ENCODE measurements around the gene RAD23A.
A peak's percentile ranks its signal among the peaks of the same experiment; 100 is the strongest.
"Not testable (repeated sequence)": the region's sequence is repeated elsewhere in the genome, so short reads cannot be mapped to it uniquely, and the experiment has no call there.

Gene RAD23A

GRCh38 chr19:12954612-12954962, 8.9 kb downstream of the RAD23A start:
- Histone ChIP-seq H3K27me3 (ENCODE audit: control insufficient read depth in 1 of 2, insufficient read depth in 1 of 2, low read length in 2 of 2) (no peaks in the 10 kb centered on the region), H3K4me2 (ENCODE audit: low read length, poor library complexity, severe bottlenecking) (no peak overlapping the region), H2BK12ac (ENCODE audit: low read length in 2 of 2) (no peak overlapping the region), H3K18ac (ENCODE audit: low read depth in 1 of 2, low read length in 2 of 2) (no peak overlapping the region), H2BK15ac (ENCODE audit: low read depth, poor library complexity, severe bottlenecking) (no peak overlapping the region), H3K9me3 (ENCODE audit: control insufficient read depth, low read length) (no peaks in the 10 kb centered on the region), H3K4me1 (ENCODE audit: control insufficient read depth, insufficient read depth, low read depth, low read length) (peaks cover 15% of the 10 kb centered on the region), H3K23ac (ENCODE audit: low read length in 2 of 2) (no peak overlapping the region), H3K14ac (ENCODE audit: low read length in 2 of 2) (no peak overlapping the region), H2AK5ac (ENCODE audit: low read length, severe bottlenecking) (no peak overlapping the region), H3K4ac (ENCODE audit: low read depth in 1 of 2, low read length in 2 of 2) (no peak overlapping the region), H2AFZ (ENCODE audit: low read depth, low read length) (no peak overlapping the region), H3K4me3 (ENCODE audit: insufficient read depth in 1 of 2, low read depth in 1 of 2, low read length in 2 of 2) (peak overlapping the region in 1 of 2 experiments; percentile 27), H3K36me3 (ENCODE audit: control insufficient read depth in 1 of 2, insufficient read depth in 2 of 2, low read depth in 1 of 2, low read length in 2 of 2) (peaks cover 46 to 52% of the 10 kb centered on the region in 2 experiments), H3K27ac (ENCODE audit: low read length, poor library complexity, severe bottlenecking) (no peak overlapping the region), H2BK5ac (ENCODE audit: low read depth, low read length, poor library complexity, severe bottlenecking) (no peak overlapping the region), H4K91ac (ENCODE audit: low read length) (no peak overlapping the region), H2BK120ac (ENCODE audit: low read depth, low read length) (no peak overlapping the region), H4K8ac (ENCODE audit: low read length) (no peak overlapping the region), H3K79me1 (replicated peaks; ENCODE audit: low read length, poor library complexity, severe bottlenecking) (peaks cover 9% of the 10 kb centered on the region), H3K9ac (ENCODE audit: low read length) (peak overlapping the region; percentile 80)
- DNase-seq, result no peak
- no CpG with 5 or more reads among the region's 1 CpG for WGBS

GRCh38 chr19:12955575-12955974, 9.9 kb downstream of the RAD23A start:
- H2BK5ac ChIP-seq (ENCODE audit: low read depth, low read length, poor library complexity, severe bottlenecking); H2BK15ac ChIP-seq (ENCODE audit: low read depth, poor library complexity, severe bottlenecking); DNase-seq; H3K27me3 ChIP-seq (ENCODE audit: control insufficient read depth in 1 of 2, insufficient read depth in 1 of 2, low read length in 2 of 2); H2BK120ac ChIP-seq (ENCODE audit: low read depth, low read length); H3K14ac ChIP-seq (ENCODE audit: low read length in 2 of 2); H2AK5ac ChIP-seq (ENCODE audit: low read length, severe bottlenecking); H3K18ac ChIP-seq (ENCODE audit: low read depth in 1 of 2, low read length in 2 of 2); H3K79me1 ChIP-seq (replicated peaks; ENCODE audit: low read length, poor library complexity, severe bottlenecking); H3K4ac ChIP-seq (ENCODE audit: low read depth in 1 of 2, low read length in 2 of 2); H3K27ac ChIP-seq (ENCODE audit: low read length, poor library complexity, severe bottlenecking); H2BK12ac ChIP-seq (ENCODE audit: low read length in 2 of 2); H2AFZ ChIP-seq (ENCODE audit: low read depth, low read length); H3K9me3 ChIP-seq (ENCODE audit: control insufficient read depth, low read length); H4K91ac ChIP-seq (ENCODE audit: low read length); H3K23ac ChIP-seq (ENCODE audit: low read length in 2 of 2); H4K8ac ChIP-seq (ENCODE audit: low read length): not testable (repeated sequence)
- WGBS, result 94% methylated on average over 6 of the region's 9 CpGs
- Histone ChIP-seq H3K4me3 (ENCODE audit: insufficient read depth in 1 of 2, low read depth in 1 of 2, low read length in 2 of 2) (peak overlapping the region in 1 of 2 experiments; percentile 93), H3K36me3 (ENCODE audit: control insufficient read depth in 1 of 2, insufficient read depth in 2 of 2, low read depth in 1 of 2, low read length in 2 of 2) (peaks cover 39 to 43% of the 10 kb centered on the region in 2 experiments), H3K4me1 (ENCODE audit: control insufficient read depth, insufficient read depth, low read depth, low read length) (peaks cover 15% of the 10 kb centered on the region), H3K4me2 (ENCODE audit: low read length, poor library complexity, severe bottlenecking) (peak overlapping the region; percentile 34), H3K9ac (ENCODE audit: low read length) (peak overlapping the region; percentile 91)

- no peak overlapping the region for H4K8ac ChIP-seq (ENCODE audit: low read length)
Observed at GRCh38 chr19:12955996-12956395, 10.3 kb downstream of the RAD23A start.

GRCh38 chr19:12956446-12957388, 11.1 kb downstream of the RAD23A start, which contains the start of gene GADD45GIP1:
GADD45GIP1 (minus strand) TSS chr19:12957223; CDS start chr19:12957212, 11 bp downstream.
- Histone ChIP-seq H3K9ac (ENCODE audit: low read length) (peak within 1 kb of the TSS; percentile 91), H4K8ac (ENCODE audit: low read length) (peak within 1 kb of the TSS; percentile 81), H3K18ac (ENCODE audit: low read depth in 1 of 2, low read length in 2 of 2) (peak within 1 kb of the TSS; percentile 91 to 94), H2BK5ac (ENCODE audit: low read depth, low read length, poor library complexity, severe bottlenecking) (peak within 1 kb of the TSS; percentile 90), H3K4me2 (ENCODE audit: low read length, poor library complexity, severe bottlenecking) (peak within 1 kb of the TSS; percentile 35), H3K79me1 (replicated peaks; ENCODE audit: low read length, poor library complexity, severe bottlenecking) (peaks cover 3% of the 10 kb centered on the region), H3K4me3 (ENCODE audit: insufficient read depth in 1 of 2, low read depth in 1 of 2, low read length in 2 of 2) (peak within 1 kb of the TSS; percentile 92 to 93), H4K91ac (ENCODE audit: low read length) (peak within 1 kb of the TSS; percentile 65), H2AFZ (ENCODE audit: low read depth, low read length) (peak within 1 kb of the TSS; percentile 87), H2BK12ac (ENCODE audit: low read length in 2 of 2) (no peak within 1 kb of the TSS), H2AK5ac (ENCODE audit: low read length, severe bottlenecking) (peak within 1 kb of the TSS; percentile 49), H3K14ac (ENCODE audit: low read length in 2 of 2) (peak within 1 kb of the TSS; percentile 87 to 96), H3K36me3 (ENCODE audit: control insufficient read depth in 1 of 2, insufficient read depth in 2 of 2, low read depth in 1 of 2, low read length in 2 of 2) (peaks cover 28 to 32% of the 10 kb centered on the region in 2 experiments), H3K27ac (ENCODE audit: low read length, poor library complexity, severe bottlenecking) (peak within 1 kb of the TSS; percentile 11), H3K9me3 (ENCODE audit: control insufficient read depth, low read length) (no peaks in the 10 kb centered on the region), H2BK120ac (ENCODE audit: low read depth, low read length) (peak within 1 kb of the TSS; percentile 90), H3K27me3 (ENCODE audit: control insufficient read depth in 1 of 2, insufficient read depth in 1 of 2, low read length in 2 of 2) (no peaks in the 10 kb centered on the region), H3K4me1 (ENCODE audit: control insufficient read depth, insufficient read depth, low read depth, low read length) (peaks cover 15% of the 10 kb centered on the region), H2BK15ac (ENCODE audit: low read depth, poor library complexity, severe bottlenecking) (peak within 1 kb of the TSS; percentile 84), H3K23ac (ENCODE audit: low read length in 2 of 2) (peak within 1 kb of the TSS in 1 of 2 experiments; percentile 63), H3K4ac (ENCODE audit: low read depth in 1 of 2, low read length in 2 of 2) (peak within 1 kb of the TSS; percentile 49 to 90)
- WGBS, result 6% methylated on average over 69 of the region's 84 CpGs
- peak; percentile 70 for DNase-seq

More at GRCh38 chr19:12955996-12956395, 10.3 kb downstream of the RAD23A start:
- Histone ChIP-seq H3K14ac (ENCODE audit: low read length in 2 of 2) (no peak overlapping the region), H3K4me1 (ENCODE audit: control insufficient read depth, insufficient read depth, low read depth, low read length) (peaks cover 15% of the 10 kb centered on the region), H3K9me3 (ENCODE audit: control insufficient read depth, low read length) (no peaks in the 10 kb centered on the region), H2BK120ac (ENCODE audit: low read depth, low read length) (no peak overlapping the region), H3K36me3 (ENCODE audit: control insufficient read depth in 1 of 2, insufficient read depth in 2 of 2, low read depth in 1 of 2, low read length in 2 of 2) (peaks cover 35 to 39% of the 10 kb centered on the region in 2 experiments), H2AK5ac (ENCODE audit: low read length, severe bottlenecking) (no peak overlapping the region), H3K23ac (ENCODE audit: low read length in 2 of 2) (no peak overlapping the region), H2BK5ac (ENCODE audit: low read depth, low read length, poor library complexity, severe bottlenecking) (no peak overlapping the region), H2BK15ac (ENCODE audit: low read depth, poor library complexity, severe bottlenecking) (no peak overlapping the region), H3K4me2 (ENCODE audit: low read length, poor library complexity, severe bottlenecking) (peak overlapping the region; percentile 34), H3K79me1 (replicated peaks; ENCODE audit: low read length, poor library complexity, severe bottlenecking) (peaks cover 5% of the 10 kb centered on the region), H3K18ac (ENCODE audit: low read depth in 1 of 2, low read length in 2 of 2) (no peak overlapping the region), H3K9ac (ENCODE audit: low read length) (peak overlapping the region; percentile 91), H3K4me3 (ENCODE audit: insufficient read depth in 1 of 2, low read depth in 1 of 2, low read length in 2 of 2) (peak overlapping the region; percentile 92 to 93), H4K91ac (ENCODE audit: low read length) (no peak overlapping the region), H3K4ac (ENCODE audit: low read depth in 1 of 2, low read length in 2 of 2) (peak overlapping the region in 1 of 2 experiments; percentile 9), H2AFZ (ENCODE audit: low read depth, low read length) (no peak overlapping the region), H3K27me3 (ENCODE audit: control insufficient read depth in 1 of 2, insufficient read depth in 1 of 2, low read length in 2 of 2) (no peaks in the 10 kb centered on the region), H2BK12ac (ENCODE audit: low read length in 2 of 2) (no peak overlapping the region), H3K27ac (ENCODE audit: low read length, poor library complexity, severe bottlenecking) (no peak overlapping the region)
- no peak for DNase-seq
- 77% methylated on average over 12 of the region's 12 CpGs for WGBS
